Measurements from ENCODE around the gene DLGAP3. TPM values are rescaled to one million over a fixed set of nuclear protein-coding genes. Genes with fewer than 3 reads are reported as not detected.
"Not testable (repeated sequence)": the region's sequence is repeated elsewhere in the genome, so short reads cannot be mapped to it uniquely, and the experiment has no call there.

Gene DLGAP3, protein sequence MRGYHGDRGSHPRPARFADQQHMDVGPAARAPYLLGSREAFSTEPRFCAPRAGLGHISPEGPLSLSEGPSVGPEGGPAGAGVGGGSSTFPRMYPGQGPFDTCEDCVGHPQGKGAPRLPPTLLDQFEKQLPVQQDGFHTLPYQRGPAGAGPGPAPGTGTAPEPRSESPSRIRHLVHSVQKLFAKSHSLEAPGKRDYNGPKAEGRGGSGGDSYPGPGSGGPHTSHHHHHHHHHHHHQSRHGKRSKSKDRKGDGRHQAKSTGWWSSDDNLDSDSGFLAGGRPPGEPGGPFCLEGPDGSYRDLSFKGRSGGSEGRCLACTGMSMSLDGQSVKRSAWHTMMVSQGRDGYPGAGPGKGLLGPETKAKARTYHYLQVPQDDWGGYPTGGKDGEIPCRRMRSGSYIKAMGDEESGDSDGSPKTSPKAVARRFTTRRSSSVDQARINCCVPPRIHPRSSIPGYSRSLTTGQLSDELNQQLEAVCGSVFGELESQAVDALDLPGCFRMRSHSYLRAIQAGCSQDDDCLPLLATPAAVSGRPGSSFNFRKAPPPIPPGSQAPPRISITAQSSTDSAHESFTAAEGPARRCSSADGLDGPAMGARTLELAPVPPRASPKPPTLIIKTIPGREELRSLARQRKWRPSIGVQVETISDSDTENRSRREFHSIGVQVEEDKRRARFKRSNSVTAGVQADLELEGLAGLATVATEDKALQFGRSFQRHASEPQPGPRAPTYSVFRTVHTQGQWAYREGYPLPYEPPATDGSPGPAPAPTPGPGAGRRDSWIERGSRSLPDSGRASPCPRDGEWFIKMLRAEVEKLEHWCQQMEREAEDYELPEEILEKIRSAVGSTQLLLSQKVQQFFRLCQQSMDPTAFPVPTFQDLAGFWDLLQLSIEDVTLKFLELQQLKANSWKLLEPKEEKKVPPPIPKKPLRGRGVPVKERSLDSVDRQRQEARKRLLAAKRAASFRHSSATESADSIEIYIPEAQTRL
- 1 to 10 TPM in 1 of 10 donors, under 1 TPM in 8, not detected in 1; 0.11 to 1.5 (median 0.23) TPM for polyA plus RNA-seq (ENCODE audit: insufficient read length in 10 of 10)
- long read RNA-seq, donor 1 = 0 reads
- long read RNA-seq, donor 2 = 0 reads
- long read RNA-seq, donor 3 = 0 reads
- long read RNA-seq, donor 4 = 0 reads
- long read RNA-seq, donor 5 = 0 reads
- long read RNA-seq, donor 6 = 0 reads
- long read RNA-seq, donor 7 = 0 reads
- long read RNA-seq, donor 8 = 0 reads
- long read RNA-seq, donor 9 = 0 reads

DNA sequence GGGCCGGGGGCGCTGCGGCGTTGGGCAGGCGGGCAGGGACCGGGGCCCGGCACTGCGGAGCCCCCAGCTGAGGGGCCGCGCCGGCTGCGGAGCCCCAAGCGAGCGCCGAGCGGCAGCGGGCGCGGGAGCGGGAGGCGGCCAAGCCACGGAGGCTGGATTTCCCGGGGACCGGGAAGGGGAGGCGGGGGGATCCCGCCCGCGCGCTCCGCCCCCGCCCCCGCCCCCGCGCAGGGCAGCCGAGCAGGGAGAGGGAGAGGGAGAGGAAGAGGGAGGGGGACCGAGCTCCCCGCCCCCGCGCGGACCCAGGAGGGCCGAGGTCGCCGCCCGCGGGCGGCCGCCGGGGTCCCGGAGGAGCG, at the start of gene DLGAP3:
TSS of gene DLGAP3 (minus strand) at position 154 of the 356 bp plus-strand sequence. CDS start 24,267 bp downstream, outside the sequence.
- DNase-seq = peak in 2 of 3 donors; percentile 11 to 20

DNA sequence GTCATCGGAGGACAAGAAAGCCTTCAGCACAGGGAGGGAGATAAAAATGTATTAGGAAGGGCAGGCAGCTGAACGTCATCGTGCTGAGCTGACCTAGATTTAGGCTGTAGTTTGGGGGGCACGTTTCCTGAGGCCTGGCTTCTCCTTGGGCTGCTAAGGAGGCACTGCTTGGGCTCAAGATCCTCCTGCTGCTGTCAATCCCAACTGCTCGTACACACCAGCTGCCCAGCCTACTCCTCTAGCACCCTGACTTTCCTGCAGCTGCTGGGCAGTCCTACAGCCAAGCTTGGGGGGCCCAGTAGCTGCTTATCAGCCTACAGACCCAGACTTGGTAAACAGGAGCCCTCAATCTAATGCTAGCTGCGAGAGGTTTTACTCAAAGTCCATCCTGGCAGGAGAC, 49.5 kb upstream of the DLGAP3 start:
- peak; percentile 11 to 37 (median 32) for DNase-seq

DNA sequence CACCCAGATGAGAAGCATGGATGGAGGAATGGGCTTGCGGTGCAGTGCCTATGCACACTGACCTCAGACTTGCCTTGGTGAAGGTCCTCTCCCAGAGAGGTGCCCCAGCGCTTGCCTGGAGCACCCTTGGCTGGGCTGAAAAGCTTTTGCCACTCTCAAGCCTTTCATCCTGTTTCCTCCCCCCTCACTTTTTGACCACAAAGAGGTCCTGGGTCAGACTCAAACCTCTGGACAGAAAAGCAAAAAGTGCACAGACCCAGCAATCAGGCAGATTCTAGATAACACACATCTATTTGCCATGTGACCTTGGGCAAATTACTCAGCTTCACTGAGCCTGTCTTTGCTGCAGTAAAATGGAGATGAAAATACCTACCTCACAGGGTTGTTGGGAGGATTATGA, 48.4 kb upstream of the DLGAP3 start:
- no peak for DNase-seq

DNA sequence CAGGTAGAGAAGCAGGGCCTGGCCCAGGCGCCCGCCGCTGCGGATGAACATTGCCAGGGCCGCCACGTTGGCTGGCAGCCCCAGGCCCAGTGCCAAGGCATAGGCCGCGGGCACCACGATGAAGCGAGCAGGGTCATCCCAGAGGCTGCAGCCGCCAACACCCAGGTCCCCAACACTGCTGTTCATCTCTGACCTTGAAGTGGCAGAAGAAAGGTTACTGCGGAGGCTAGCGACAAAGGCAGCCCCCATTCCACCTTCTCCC, 47.7 kb upstream of the DLGAP3 start:
- no peak for DNase-seq

DNA sequence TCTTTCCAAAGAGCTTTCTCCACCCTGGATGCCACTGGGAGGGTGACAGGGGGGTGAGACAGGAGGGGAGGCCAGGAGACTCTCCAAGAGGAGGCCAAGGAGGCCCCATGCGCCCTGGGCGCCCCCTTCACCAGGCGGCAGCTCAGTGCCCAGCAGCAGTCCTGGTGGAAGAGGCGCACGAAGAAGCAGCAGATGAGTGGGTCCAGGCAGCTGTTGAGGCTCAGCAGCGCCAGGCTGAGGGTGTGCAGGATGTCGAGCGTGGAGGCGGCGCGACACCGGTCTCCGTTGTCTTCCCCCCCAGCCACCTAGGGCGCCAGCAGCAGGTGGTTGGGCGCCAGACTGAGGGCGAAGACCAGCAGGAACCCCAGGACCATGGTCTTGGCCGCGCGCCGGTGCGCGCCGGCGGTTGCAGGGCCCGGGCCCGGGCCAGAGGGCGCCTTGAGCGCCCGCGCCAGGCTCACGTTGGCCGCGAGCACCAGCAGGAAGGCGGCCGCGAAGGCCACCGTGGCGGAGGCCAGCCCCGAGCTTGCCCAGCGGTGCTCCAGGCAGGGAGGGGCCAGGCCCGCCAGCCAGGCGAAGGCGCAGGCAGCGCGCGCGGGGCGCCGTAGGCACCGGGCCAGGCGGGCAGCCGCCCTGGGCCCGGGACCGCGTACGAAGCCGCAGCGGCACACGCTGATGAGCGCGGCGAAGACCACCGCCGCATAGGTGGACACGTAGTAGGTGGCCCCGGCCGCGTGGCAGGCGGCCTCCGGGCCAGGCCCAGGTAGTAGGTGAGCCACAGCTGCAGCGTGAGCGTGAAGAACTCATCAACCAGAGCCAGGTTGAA, 47.1 kb upstream of the DLGAP3 start:
- DNase-seq = no peak

DNA sequence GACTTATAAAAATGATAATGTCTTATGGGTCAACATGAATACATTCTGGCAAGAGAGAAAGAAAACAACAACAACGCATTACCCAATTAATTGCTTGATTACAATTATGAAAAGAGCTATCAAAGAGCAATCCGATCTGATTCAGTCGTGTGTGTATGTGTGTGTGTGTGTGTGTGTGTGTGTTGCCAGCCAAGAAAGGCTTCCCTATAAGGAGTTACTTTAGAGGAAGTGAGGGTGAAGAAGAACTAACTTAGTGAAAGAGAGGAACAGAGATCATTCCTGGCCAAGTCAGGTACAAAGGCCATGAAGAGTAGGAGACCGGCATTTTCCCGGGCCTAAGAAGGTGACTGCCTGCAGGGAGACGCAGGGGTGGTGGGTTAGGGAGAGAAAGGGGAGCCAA, 46.3 kb upstream of the DLGAP3 start:
- DNase-seq = no peak

DNA sequence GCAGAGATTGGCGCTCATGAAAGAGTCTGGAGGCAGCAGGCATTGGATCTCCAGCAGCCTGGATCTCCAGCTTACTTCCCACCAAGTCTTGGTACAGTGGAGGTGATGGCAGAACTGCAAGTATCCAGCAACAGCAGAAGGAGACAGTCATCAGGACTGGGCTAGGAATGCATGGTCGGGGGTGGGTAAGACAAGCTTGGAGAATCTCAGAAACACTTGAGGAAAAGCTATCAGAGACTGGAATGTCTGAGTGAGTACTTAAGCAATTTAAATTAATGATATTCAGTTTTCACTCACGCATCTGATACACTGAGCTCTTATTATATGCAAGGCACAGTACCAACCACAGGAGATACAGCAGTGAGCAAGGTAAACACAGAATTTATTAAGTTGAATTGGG, 45.9 kb upstream of the DLGAP3 start:
- DNase-seq = no peak

DNA sequence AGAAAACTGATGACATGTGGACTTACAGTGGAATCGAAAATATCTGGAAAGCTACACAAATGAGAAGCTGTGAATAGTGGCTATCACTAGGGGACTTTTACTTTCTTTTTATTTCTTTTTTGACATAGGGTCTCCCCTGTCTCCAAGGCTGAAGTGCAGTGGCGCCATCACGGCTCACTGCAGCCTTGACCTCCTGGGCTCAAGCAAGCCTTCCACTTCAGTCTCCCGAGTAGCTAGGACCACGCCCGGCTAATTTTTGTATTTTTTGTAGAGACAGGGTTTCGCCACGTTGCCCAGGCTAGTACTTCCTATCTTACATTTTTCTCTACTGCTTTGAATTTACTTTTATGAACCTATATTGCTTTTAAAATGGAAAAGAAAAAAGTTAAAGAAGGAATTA, 45.2 kb upstream of the DLGAP3 start:
- no peak for DNase-seq

DNA sequence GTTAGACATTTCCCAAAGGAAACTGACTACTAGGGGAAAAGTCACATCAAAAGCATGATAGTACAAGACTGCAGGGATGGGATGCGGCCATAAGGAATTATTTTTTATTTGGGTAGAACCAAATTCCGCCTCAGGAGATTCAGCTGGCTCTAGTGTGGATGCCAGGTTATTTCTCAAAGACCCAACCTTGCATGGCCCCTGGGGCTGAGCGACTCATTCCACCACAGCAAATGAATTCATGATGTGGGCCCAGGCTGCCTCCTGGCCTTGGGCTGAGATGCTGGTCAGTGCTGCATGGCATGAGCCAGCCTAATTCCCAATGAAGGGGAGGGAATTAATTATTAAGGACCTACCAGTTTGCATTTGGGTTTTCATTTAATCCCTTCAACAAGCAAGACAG, 43.9 kb upstream of the DLGAP3 start:
- no peak for DNase-seq

DNA sequence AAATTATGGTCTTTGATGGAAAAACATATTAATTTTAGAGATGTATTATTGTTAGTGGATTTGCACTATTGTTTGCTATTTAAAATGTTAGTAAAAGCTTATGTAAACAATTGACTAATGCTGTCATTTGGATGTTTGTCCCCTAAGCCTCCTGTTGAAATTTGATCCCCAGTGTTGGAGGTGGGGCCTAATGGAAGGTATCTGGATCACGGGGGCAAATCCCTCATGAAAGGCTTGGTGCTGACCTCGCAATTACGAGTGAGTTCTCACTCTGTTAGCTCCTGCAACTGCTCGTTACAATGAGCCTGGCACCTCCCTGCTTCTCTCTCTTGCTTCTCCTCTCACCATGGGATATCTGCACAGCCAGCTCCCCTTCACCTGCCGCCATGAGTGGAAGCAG, 41.4 kb upstream of the DLGAP3 start:
- no peak for DNase-seq

DNA sequence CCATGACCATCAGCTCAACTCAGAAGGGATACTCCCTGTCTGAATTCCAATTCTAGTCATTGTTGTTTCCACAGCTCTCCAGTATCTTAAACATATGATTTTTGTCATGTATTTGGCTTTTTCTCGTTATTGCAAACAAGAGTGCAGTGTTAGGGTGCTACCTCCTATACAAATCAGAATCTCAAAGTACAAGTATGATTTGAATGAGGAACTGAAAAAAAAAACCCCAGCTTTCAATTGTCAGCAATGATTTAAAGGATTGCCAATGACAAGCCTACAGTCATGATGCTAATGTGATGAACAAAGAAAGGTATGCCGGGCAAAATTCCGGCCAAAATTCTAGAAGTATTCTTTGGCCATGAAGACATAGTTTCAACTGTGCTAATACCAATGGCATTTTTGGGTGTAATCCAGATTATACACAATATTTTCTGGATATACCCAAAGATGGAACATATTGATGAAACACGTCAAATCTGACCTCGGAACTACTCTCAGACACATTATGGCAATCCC, 40.8 kb upstream of the DLGAP3 start:
- DNase-seq = no peak

DNA sequence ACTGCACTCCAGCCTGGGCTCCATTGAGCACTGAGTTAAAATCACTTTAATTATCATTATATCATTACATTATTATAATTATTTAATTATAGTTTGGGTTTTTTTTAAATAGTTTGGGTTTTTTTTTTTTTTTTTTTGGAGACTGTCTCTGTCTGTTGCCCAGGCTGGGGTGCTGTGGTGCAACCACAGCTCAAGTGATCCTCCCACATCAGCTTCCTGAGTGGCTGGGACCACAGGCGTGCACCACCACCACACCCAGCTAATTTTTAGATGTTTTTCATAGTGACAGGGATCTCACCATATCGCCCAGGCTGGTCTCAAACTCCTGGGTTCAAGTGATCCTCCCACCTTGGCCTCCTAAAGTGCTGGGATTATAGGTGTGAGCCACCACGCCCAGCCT, 38.8 kb upstream of the DLGAP3 start:
- not testable (repeated sequence) for DNase-seq

DNA sequence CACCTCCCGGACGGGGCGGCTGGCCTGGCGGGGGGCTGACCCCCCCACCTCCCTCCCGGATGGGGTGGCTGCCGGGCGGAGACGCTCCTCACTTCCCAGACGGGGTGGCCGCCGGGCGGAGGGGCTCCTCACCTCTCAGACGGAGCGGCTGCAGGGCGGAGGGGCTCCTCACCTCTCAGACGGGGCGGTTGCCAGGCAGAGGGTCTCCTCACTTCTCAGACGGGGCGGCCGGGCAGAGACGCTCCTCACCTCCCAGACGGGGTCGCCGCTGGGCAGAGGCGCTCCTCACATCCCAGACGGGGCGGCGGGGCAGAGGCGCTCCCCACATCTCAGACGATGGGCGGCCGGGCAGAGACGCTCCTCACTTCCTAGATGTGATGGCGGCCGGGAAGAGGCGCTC, 38.2 kb upstream of the DLGAP3 start:
- DNase-seq = not testable (repeated sequence)

DNA sequence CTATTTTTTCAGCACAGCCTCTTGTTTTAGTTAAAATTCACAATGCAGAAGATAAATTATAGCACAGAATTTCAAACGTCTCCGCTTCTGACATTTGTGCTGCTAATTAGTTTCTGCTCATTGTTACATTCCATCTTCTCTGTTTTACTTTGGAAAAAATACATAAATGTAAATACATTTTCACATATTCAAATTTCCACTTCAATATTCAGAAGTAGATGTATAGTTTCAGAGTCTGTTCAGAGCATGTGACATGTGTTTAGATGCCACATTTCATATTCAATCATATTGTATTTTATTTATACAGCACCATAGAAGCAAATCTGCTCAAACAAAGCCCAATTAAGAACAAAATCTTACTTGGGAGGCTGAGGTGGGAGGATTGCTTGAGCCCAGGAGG, 36.1 kb upstream of the DLGAP3 start:
- DNase-seq = no peak

DNA sequence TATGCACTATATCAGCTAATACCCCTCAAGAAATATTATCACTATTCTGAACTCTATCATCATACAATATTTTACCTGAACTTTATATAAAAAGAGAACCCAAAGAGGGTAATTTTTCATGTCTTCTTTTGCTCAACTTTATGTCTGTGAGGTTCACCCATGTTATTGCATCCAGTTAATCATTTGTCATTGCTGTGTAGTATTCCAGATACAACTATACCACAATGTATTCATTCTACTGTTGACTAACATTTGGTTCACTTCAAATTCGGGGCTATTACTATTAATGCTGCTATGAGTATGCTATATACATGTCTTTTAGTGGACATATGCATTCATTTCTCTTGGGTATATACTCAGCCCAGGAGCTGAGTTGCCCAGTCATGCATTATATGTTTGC, 21.0 kb upstream of the DLGAP3 start:
- DNase-seq = no peak

DNA sequence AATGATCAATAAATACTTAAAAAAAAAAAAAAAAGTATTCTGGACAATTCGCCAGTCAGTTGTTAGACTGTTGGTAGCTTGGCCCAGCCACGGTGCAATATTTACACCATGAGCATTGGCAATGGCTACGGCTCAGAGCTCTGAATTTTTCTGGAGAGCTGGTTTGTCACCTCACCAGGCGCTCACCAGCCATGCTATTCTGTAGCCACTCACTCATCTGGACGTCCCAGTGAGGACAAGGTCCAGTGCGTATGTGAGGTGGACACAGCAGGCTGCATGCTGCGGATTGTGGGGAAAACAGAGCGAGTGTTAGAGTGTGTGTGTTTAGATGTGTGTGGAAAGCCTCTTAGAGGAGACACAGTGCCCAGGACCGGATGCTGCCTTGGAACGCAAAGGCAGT, 19.3 kb upstream of the DLGAP3 start:
- DNase-seq = not testable (repeated sequence)

DNA sequence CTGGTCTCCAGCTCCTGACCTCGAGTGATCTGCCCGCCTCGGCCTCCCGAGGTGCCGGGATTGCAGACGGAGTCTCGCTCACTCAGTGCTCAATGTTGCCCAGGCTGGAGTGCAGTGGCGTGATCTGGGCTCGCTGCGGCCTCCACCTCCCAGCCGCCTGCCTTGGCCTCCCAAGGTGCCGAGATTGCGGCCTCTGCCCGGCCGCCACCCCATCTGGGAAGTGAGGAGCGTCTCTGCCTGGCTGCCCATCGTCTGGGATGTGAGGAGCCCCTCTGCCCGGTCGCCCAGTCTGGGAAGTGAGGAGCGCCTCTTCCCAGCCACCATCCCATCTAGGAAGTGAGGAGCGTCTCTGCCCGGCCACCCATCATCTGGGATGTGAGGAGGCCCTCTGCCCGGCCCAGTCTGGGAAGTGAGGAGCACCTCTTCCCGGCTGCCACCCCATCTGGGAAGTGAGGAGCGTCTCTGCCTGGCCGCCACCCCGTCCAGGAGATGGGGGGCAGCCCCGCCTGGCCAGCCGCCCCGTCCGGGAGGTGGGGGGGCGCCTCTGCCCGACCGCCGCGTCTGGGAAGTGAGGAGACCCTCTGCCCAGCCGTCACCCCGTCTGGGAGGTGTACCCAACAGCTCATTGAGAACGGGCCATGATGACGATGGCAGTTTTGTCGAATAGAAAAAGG, 18.3 kb upstream of the DLGAP3 start:
- DNase-seq = not testable (repeated sequence)

DNA sequence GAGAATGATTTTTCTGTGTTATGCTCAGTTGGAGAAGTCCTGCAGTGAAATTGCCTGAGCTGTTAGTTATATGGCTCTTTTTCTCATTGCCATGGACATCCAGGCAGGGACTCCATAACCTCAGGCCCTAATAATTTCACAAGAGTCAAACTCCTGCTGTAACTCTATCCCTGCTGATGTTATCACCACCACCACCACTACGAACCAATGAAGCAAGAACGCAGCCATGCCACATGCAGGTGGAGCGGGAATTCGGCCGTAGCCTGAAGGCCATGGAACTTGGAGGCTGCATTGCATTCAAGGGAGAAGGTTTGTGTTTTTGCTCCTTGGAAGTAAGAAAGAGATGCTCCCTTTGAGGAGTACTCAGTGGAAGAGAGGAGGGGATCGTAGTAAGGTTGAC, 16.8 kb upstream of the DLGAP3 start:
- no peak for DNase-seq

DNA sequence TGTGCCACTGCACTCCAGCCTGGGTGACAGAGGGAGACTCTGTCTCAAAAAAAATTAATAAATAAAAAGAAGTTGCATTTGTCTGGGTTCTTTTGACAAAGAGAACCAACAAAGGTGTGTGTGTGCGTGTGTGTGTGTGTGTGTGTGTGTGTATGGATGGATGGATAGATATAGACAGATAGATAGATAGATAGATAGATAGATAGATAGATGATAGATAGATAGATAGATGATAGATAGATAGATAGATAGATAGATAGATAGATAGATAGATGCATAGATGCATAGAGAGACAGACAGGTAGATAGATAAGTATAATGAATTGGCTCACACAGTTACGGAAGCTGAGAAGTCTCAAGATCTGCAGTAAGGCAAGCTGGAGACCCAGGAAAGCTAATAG, 12.3 kb upstream of the DLGAP3 start:
- not testable (repeated sequence) for DNase-seq

DNA sequence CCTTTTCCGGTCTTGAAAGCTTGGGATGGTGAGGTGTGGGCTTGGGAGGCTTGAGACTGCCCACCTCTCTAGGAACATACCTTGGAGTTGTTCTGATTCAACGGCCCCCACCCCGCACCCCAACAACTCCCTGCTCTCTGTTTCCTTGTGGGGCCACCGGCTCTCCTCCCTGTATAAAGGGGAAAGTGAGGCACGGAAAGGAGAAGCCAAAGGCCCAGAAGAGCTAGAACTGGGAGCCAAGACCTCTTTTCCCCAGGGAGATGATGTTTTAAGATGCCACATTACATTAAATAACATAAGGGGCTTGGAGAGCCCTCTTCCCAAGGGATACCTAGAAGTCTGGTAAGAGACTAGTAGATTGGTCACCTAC, 1.2 kb upstream of the DLGAP3 start:
- no peak for DNase-seq
